Measurements from ENCODE around the gene GRK2.
A peak's percentile ranks its signal among the peaks of the same experiment; 100 is the strongest.
"Not testable (repeated sequence)": the region's sequence is repeated elsewhere in the genome, so short reads cannot be mapped to it uniquely, and the experiment has no call there.

The GRK2 gene

DNA sequence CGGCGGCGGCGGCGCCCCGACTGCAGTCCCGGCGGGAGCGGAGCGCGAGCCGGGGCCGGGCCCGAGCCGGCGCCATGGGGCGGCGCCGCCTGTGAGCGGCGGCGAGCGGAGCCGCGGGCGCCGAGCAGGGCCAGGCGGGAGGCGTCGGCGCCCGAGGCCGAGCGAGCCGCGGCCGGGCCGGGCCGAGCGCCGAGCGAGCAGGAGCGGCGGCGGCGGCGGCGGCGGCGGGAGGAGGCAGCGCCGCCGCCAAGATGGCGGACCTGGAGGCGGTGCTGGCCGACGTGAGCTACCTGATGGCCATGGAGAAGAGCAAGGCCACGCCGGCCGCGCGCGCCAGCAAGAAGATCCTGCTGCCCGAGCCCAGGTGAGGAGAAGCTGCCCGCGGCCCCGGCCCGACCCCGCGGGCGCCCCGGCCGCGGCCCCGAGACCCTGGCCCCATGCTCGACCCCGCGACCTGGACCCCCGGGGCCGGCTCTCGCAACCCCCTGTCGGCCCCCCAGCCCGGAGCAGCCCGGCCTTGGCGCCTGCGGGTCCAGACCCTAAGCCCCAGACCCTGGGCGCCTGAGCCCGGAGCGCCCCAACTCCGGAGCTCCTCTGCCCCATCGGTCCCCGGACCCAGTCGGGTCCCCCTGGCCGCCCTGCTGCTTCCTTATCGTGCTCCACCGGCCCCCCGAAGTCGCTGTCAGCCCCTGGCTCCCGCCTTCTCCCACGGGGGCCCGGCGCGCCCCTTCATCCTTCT, at the start of gene GRK2:
Gene GRK2 (plus strand): TSS at position 25 of the 739 bp plus-strand sequence. CDS start 227 bp downstream, at position 252.
- peak; percentile 33 for DNase-seq

DNA sequence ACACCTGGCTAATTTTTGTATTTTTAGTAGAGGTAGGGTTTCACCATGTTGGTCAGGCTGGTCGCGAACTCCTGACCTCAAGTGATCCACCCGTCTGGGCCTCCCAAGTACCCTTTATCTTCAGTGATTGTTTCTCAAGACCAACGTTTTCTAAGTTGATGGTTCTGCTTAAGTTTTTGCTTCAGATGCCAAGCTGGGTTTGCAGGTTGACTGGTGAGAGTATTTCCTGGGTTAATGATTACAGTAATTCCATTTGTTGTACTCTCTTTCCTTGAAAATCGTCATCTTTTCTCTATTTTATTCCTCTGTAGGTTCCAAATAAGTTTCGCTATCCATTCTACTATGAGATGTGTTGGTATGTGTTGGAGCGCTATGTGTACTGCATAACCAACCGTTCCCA, 38.5 kb upstream of the GRK2 start:
- no peak for DNase-seq

DNA sequence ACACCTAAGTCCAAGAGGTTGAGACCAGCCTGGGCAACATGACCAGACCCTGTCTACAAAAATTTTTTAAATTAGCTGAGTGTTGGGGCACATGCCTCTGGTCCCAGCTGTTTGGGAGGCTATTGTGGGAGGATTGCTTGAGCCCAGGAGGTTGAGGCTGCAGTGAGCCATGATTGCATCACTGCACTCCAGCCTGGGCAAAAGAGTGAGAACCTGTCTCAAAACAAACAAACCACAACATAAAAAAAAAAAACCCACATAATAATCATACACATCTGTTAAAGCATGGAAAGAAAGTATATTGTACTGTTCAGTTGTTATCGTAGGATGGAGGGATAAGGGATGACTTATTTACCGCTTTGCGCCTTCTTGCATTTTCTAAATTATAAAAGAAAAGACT, 35.9 kb upstream of the GRK2 start:
- DNase-seq: no peak

DNA sequence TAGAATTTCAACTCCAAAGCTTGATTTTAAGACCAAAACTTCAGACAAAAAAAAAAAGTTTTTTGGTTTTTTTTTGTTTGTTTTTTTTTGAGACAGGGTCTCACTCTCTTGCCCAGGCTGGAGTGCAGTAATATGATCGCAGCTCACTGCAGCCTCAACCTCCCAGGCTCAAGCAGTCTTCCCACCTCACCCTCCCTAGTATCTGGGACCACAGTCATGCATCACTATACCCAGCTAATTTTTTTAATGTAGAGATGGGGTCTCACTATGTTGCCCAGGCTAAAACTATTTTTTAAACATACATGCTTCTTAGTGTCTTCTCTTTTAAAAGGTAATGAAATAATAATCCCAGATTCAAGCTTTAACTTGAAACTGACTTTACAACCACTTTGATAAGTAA, 35.4 kb upstream of the GRK2 start:
- no peak for DNase-seq

DNA sequence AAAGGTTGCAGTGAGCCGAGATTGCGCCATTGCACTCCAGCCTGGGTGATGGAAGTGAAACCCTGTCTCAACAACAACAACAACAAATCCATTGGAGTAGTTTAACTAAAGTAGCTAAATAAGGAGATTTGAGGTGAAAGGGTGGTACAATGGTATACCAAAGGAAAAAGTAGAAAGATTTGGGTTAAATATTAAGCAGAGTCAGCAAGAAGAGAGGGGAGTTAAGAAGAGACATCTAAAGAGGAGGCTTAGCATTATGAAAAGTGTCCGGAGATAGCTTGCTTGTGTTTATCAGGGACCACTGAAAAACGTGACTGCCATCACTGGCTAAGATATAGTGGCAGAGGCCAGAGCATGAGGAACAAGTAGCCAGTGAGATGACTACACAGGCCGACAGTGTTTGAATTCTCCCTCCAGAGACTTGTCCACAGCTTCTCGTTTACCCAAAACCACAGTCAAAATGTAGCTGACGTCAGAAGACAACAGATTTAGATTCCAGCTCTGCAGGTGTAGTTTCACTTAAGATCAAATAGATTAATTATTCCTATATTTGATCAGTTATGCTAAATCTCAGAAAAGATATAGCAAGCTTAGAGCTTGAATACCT, 32.6 kb upstream of the GRK2 start:
- no peak for DNase-seq

DNA sequence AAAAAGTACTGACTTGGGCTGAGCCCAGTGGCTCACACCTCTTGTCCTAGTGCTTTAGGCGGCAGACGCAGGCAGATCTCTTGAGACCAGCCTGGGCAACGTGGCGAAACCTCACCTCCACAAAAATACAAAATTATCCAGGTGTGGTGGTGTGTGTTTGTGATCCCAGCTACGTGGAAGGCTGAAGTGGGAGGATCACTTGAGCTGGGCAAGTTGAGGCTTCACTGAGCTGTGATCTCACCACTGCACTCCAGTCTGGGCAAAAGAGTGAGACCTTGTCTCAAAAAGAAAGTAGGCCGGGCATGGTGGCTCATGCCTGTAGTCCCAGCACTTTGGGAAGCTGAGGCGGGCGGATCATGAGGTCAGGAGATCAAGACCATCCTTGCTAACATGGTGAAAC, 31.7 kb upstream of the GRK2 start:
- not testable (repeated sequence) for DNase-seq

DNA sequence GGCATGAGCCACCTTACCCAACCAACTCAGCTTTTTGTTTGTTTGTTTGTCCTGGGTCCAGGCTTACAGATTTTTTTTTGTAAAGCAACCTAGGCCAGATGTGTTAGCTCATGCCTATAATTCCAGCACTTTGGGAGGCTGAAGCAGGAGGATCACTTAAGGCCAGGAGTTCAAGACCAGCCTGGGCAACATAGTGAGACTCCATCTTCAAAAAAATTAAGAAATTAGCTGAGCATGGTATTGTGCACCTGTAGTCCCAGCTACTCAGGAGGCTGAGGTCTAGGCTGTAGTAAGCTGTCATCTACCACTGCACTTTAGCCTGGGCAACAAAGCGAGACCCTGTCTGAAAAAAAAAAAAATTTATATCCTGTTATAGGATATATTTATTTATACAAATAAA, 28.7 kb upstream of the GRK2 start:
- no peak for DNase-seq

DNA sequence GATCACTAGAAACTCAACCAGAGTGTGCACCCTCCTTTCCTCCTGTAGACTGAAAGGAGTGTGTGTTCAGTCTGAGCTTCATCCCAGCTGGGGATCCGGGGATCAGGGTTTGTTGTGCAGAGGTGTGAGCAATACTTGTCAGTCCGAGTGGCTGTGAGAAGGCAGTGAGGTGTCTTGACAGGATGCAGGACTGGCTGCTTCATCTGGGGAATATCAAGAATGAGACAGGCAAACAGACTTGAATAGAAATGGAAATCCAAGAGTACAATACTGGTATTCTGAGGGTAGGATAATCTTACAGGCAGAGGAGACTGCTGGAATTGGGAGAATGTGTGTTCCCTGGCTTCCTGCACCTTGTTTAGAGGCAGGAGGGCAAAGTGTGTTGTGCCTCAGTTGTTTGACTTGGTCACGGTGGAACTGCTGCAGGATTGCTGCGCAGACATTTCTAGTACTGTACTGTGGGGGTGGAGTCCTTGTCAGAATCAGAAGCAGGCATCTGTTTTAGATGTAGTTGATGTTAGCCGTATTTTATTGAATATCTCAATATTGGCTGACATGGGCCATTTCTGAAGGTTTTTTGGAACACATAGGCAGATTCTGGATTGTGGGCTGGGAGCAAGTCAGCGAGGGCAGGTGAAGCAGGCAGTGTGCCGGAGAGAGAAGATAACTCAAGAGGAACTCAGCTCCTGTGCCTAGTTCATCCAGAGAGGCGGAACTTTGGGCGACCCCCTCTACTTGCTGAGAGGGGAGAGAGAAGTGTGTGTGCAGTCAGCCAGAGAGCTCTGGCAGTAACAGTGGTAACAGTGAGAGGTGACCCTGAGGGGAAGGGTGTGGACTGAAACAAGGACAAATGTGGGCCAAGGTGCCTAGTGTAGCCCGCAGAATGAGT, 27.1 kb upstream of the GRK2 start:
- no peak for DNase-seq

DNA sequence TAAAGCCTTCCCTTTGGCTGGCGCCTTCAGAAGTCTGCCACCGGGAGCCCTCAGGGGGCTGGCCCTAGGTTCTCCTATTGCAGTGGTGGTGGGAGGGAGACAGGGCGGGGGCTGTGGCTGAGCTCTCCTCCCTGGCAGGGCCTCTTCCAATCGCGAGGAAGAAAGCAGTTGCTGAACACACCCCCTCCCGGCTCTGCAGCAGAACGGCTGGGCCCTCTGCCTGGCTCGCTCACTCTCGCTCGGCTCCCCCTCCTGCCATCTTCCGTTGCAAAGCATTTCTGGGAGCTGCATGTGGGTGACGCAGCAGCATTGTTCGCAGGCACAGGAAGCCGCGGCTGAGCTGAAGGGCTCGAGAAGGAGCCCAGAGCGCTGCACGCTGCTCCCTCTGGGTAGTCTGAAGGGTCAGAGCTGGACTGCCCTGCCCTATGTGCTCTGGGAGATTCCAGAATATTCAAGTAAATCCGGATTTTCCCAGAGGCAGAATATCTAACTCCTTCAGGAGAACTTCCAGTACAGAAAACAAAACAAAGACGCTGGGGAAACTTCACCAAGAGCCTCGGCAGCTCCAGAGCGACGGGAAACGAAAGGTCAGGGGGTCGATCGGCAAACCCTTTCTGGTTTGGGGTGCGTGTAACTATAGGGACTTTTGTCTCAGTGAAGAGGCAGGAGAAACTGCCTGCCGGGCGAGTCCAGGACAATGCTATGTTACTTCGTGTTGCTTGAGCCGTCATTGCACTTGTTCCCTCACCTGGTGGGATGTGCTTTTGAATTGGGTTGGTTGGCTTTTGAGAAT, 26.3 kb upstream of the GRK2 start:
- peak; percentile 97 for DNase-seq

DNA sequence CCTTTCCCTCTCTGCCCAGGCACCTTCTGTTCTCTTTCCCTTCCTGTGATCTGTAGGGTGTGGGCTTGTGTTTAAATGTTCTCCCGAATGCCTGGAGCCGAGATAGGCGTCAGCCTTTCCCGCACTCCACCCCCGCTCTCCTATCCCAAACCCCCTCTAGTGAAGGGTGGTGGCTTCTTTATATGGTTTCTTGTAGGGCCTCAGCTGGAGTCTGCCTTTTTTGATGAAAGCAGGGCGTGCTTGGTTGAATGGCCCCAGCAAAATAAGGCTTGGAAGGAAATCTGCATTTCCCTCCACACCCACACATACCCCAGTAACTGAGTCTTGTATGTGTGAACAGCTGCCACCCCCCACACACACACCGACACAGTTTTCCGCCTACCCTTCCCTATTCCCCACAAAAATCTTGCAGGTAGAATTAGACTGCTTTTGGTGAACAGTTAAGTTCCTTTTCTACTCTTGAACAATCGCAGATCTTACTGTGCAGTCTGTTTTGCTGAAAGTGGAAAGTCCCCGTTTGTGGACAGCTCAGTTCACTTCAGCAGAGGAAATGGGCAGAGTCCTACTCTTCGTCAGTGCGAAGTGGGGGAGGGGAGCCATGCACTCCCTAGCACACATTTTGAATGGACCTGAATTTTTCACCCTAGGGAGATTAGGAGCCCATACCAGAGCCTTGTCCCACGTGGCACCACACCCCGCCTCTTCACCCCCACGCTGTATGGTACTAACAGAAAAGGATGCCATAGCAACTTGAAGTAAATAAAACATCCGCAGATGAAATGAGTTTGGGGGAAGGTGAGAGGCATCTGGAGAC, 25.5 kb upstream of the GRK2 start:
- DNase-seq: no peak

DNA sequence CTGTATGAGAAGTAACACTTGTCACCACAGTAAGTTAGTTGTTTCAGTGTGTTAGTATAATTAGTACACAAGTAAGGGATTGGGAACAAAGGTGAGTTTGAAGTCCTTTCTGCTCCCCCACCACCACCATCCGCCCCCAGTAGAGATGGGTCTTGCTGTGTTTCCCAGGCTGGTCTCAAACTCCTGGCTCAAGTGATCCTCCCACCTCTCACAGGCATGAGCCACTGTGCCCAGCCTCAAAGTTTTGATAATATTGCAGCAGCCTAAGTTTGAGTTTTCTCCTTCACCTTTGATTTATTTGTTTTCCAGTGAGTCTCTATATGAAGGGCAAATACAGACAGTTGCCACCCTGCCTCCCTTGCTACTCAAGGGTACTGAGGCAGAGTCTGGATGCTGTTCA, 23.7 kb upstream of the GRK2 start:
- no peak for DNase-seq

DNA sequence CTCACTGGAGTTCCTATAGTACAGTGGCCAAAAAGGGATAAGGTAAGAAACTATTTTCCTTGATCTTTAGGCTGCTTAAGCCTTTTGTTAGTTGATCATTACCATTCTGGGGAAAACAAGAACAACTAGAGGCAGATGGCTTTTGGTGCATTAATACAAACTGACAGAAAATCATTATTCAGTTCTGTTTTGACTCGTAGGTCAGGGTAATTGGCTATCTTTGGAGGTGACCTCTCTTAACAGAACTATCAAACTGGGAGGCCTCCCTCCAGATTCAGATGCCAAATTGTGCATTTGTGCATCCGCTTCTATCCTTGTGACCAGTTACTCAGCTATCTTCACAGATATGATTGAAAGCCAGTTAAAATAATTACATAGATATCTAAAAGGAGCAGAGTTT, 23.2 kb upstream of the GRK2 start:
- no peak for DNase-seq

DNA sequence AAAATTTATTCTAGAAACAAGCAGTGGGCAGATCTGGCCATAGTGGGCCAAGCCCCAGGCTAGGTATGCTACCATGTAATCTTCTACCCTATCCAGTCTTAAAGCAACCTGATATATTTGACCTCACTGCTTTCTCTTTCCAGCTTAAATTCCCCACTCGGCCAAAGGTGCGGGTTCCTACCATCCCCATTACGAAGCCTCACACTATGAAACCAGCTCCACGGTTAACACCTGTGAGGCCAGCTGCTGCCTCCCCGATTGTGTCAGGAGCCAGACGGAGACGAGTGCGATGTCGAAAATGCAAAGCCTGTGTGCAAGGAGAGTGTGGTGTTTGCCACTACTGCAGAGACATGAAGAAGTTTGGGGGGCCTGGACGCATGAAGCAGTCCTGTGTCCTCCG, 21.2 kb upstream of the GRK2 start:
- no peak for DNase-seq

DNA sequence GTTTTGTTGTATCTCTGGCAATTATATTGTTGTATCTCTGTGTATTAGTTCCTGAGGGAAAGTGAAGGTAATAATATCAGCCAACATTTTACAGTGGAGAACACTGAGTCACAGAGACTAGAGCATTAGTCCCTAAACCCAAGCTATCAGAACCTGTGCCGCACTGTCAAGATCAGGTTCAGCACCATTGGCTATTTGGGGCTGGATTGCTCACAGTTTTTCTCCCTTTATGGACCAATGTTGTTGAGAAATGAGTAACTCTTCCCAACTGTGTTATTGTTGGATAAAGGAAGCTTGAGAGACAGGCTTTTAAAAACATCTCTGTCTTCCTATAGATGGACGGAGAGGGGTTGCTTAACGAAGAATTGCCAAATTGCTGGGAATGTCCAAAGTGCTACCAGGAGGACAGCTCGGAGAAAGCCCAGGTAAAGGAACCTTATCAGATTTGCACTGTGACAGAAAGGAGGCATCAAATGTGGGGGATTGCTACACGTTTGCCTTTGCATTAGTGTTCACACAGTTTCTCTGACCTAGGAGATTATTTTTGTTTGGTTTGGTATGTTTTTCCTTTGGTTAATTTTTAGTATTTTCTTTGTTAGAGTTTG, 18.2 kb upstream of the GRK2 start:
- DNase-seq: no peak

DNA sequence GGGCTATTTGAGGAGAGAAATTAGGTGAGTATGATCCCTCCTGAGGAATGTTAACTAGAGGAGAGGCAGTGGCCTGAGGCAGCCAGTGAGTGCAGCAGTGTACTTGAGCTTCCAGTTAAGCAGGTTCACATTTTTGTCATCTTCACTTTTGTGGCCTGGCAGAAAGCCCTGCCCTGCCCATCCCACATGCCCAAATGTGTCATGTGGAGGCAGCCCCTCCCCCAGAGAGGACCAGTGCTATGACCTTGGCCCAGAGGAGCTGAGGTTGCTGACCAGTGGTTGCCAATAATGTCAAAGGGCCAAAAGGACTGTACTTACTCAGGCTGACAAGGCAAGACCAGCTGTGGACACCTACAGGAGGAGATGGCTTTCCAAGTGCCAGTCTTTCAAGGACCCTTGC, 17.6 kb upstream of the GRK2 start:
- DNase-seq: no peak

DNA sequence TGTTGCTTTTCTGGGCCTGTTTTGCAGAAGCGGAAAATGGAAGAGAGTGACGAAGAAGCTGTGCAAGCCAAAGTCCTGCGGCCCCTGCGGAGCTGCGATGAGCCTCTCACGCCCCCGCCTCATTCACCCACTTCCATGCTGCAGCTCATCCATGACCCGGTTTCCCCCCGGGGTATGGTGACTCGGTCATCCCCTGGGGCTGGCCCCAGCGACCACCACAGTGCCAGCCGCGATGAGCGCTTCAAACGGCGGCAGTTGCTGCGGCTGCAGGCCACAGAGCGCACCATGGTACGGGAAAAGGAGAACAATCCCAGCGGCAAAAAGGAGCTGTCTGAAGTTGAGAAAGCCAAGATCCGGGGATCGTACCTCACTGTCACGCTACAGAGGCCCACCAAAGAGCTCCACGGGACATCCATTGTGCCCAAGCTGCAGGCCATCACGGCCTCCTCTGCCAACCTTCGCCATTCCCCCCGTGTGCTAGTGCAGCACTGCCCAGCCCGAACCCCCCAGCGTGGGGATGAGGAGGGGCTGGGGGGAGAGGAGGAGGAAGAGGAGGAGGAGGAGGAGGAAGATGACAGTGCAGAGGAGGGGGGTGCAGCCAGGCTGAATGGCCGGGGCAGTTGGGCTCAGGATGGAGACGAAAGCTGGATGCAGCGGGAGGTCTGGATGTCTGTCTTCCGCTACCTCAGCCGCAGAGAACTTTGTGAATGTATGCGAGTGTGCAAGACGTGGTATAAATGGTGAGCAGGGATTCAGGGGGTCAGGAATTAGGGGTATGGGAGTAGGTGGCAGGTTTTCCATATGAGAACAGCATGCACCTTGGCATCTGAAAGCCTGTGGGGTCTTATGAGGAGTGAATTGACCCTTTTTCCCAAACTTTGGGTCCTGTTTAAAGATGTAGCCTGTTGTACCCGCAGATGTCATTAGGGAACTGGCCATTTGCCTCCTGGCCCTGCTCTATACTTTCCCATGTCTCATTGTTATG, 15.9 kb upstream of the GRK2 start:
- no peak for DNase-seq

DNA sequence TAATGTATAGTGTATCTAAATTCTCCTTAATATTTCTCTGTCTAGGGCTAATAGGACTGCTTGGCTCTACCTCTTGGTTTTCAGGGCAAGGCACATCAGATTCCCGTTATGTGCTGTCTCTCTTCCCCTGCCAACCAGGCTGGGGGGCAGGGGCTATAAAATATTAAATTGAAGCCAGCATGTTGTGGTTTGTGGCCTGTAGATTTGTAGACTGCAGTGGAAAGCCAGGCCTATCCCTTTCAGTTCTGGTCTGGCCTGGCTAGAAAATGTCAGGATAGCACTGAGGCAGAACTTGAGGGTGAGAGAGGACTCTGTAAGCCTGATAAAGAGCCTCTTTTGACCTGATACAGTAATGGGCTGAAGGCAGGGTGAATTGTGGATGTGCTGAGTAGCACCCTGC, 14.4 kb upstream of the GRK2 start:
- DNase-seq: no peak

DNA sequence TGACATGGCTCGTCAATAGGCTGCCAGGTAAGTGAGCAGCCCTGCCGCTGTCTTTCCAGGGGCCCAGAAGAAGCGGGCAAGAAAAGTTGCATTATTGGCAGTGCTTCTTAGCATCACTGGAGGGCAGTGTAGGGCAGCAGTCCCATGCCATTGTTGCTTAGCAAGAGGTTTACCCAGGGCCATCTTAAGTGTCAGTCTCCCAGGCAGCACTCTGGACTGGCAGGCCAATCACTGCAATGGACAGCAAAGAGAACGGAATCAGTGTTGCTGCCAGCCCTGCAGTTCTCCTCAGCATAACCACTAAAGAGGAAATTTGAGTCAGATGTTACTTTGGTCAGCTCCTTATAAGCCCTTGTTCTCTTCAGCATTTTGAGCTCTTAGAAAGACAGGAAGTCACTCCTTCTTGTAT, 13.4 kb upstream of the GRK2 start:
- no peak for DNase-seq

DNA sequence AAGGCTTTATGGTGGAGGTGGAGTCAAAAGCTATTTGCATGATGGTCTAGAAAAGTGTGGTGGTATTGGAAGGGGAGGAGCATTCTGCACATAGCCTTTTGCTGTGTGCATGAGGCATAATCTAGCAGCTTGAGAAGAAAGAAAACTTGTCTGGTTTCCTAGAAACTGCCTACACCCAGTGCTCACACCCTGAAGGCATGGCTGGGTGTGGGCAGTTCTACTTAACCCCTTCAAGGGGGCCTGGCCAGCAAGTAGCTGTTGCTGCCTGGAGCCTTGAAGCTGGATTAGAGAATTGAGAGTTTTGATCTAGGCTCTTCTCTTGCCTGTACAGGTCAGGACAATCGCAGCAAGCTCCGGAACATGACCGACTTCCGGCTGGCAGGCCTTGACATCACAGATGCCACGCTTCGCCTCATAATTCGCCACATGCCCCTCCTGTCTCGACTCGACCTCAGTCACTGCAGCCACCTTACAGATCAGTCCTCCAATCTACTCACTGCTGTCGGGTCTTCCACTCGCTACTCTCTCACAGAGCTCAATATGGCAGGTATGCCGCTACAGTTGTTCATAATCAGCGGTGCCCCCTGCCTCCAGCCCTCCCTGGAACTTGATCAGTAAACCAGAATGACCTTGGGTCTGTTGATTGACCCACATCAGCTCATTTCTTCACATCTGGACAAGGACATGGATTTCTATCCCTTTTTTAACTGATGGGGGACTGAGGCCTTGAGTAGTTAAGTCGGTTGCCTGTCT, 12.2 kb upstream of the GRK2 start:
- DNase-seq: no peak

DNA sequence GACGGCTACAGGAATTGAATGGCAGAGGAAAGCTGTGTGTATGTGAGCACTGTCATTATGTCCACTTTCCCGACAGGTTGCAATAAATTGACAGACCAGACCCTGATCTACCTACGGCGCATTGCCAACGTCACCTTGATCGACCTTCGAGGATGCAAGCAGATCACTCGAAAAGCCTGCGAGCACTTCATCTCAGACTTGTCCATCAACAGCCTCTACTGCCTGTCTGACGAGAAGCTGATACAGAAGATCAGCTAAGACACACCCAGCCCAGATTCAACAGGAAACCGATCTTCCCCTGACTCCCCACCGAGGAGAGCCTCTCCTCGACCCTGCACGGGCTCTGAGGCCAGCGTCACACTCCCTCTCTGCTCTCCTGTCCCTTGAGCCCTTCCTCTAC, 11.5 kb upstream of the GRK2 start:
- no peak for DNase-seq
